Epithelial cell of prostate (primary cell): ENCODE results near the gene CAPZA2.
"Not testable (repeated sequence)": the region's sequence is repeated elsewhere in the genome, so short reads cannot be mapped to it uniquely, and the experiment has no call there.

Experiments used
- DNase-seq: peaks from one replicate; pipeline ENCODE4 v3.0.0-alpha.2; 2011; ENCODE audit warnings: low read depth, low spot score
- H3K27ac ChIP-seq: fragments of 450-650 bp; 2 replicates; pipeline ENCODE4 v1.5.1; 2017; ENCODE audit warnings: mild to moderate bottlenecking

CAPZA2 gene

GRCh38 chr7:116952635-116953371, 90.4 kb downstream of the CAPZA2 start:
- DNase-seq, result no peak

GRCh38 chr7:116953372-116953905, 91.1 kb downstream of the CAPZA2 start, which contains the start of gene ST7:
Gene ST7, plus strand, starts transcription at chr7:116953501. Its CDS starts 40 bp downstream, at chr7:116953541.
- H3K27ac ChIP-seq, result peak within 1 kb of the TSS; percentile 89
- no peak for DNase-seq

More at GRCh38 chr7:116952635-116953371, 90.4 kb downstream of the CAPZA2 start:
- peak overlapping the region; percentile 89 for H3K27ac ChIP-seq

- DNase-seq, result no peak
- H3K27ac ChIP-seq, result peak overlapping the region; percentile 89
Measured at GRCh38 chr7:116953906-116954838, 91.8 kb downstream of the CAPZA2 start.

GRCh38 chr7:116955340-116955739, 93.0 kb downstream of the CAPZA2 start:
- no peak overlapping the region for H3K27ac ChIP-seq
- no peak for DNase-seq

GRCh38 chr7:116955801-116956476, 93.6 kb downstream of the CAPZA2 start:
- DNase-seq, result no peak
- no peak overlapping the region for H3K27ac ChIP-seq

- no peak overlapping the region for H3K27ac ChIP-seq
- no peak for DNase-seq
Measured at GRCh38 chr7:116956477-116956804, 94.1 kb downstream of the CAPZA2 start.

GRCh38 chr7:116957874-116958273, 95.5 kb downstream of the CAPZA2 start:
- H3K27ac ChIP-seq, result no peak overlapping the region
- no peak for DNase-seq

GRCh38 chr7:116961966-116962673, 99.7 kb downstream of the CAPZA2 start:
- not testable (repeated sequence) for DNase-seq, H3K27ac ChIP-seq

GRCh38 chr7:116963234-116963633, 100.8 kb downstream of the CAPZA2 start:
- H3K27ac ChIP-seq, result no peak overlapping the region
- no peak for DNase-seq

- DNase-seq, result no peak
- no peak overlapping the region for H3K27ac ChIP-seq
Measured at GRCh38 chr7:116966601-116967000, 104.2 kb downstream of the CAPZA2 start.

GRCh38 chr7:116967254-116967922, 105.0 kb downstream of the CAPZA2 start:
- no peak overlapping the region for H3K27ac ChIP-seq
- DNase-seq, result no peak

GRCh38 chr7:116967983-116968382, 105.6 kb downstream of the CAPZA2 start:
- DNase-seq, result no peak
- no peak overlapping the region for H3K27ac ChIP-seq

GRCh38 chr7:116968631-116969030, 106.2 kb downstream of the CAPZA2 start:
- DNase-seq, result no peak
- no peak overlapping the region for H3K27ac ChIP-seq

GRCh38 chr7:116969371-116969902, 107.0 kb downstream of the CAPZA2 start:
- no peak overlapping the region for H3K27ac ChIP-seq
- no peak for DNase-seq

GRCh38 chr7:116970238-116970910, 108.0 kb downstream of the CAPZA2 start:
- H3K27ac ChIP-seq, result no peak overlapping the region
- DNase-seq, result no peak

GRCh38 chr7:116971153-116971552, 108.8 kb downstream of the CAPZA2 start:
- not testable (repeated sequence) for DNase-seq, H3K27ac ChIP-seq
